NCI-H69 (cell line): ENCODE data around the gene ZNF354C.

ENCODE experiments used
- DNase-seq: peaks from one replicate; lab custom pipeline; 2025; lab: John Stamatoyannopoulos, UW

The ZNF354C gene

GRCh38 chr5:179127136-179128040, 67.2 kb downstream of the ZNF354C start:
- no peak for DNase-seq

GRCh38 chr5:179128041-179128365, 67.8 kb downstream of the ZNF354C start:
- no peak for DNase-seq

- DNase-seq = no peak
Observed at GRCh38 chr5:179128976-179129375, 68.8 kb downstream of the ZNF354C start.

- DNase-seq = no peak
Observed at GRCh38 chr5:179129607-179130071, 69.5 kb downstream of the ZNF354C start.

- no peak for DNase-seq
Observed at GRCh38 chr5:179130101-179130681, 70.0 kb downstream of the ZNF354C start.

- no peak for DNase-seq
Observed at GRCh38 chr5:179131321-179131835, 71.2 kb downstream of the ZNF354C start.

GRCh38 chr5:179131886-179132585, 71.9 kb downstream of the ZNF354C start:
- DNase-seq = no peak

- DNase-seq = no peak
Observed at GRCh38 chr5:179132586-179133355, 72.6 kb downstream of the ZNF354C start.
